Measurements from ENCODE around the gene PEPD.

Gene PEPD

DNA sequence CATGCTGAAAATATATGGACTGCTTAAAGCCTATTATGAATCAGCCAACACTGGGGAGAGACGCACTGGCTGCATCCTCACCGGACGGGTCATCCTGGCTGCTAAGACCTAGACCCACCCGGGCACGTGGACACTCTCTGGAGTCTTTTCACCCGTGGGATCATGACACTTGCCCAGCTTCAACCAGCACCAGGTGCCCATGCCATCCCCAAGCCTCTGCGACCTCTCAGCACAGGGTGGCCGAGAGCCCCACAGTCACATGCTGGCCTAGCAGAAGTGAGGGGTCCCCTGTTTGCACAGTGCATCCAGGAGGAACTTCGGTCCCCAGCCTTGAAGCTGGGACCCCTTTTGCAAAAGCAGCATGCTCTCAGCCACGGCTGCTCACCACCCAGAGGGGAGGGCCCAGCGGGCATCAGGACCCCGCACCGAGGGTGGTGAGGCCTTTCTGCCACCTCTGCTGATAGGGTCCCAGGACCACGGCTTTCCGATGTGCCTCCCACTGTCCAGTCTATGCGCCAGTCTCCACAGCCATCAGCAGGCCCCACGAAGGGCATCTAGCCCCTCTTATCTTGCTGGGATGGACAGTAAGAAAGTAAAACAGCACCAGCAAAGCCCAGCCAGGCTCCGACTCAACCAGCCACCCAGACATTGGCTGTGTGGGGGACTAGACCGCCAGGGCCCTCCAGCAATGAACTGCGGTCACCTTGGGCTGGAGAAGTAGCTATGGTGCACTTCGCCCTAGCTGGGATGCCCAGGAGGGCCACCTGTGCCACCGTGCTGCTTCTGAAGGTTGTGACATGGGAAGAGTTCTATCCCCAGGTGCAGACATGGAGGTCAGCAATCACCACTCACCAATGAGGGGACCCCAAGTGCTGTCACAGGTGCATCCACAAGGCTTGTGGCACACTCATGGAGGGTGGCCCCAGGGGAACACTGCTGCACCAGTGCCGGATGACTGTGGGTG is 75.0 kb downstream of the PEPD start:
- no peaks in the 10 kb centered on the region for H3K4me1 ChIP-seq (ENCODE audit: control insufficient read depth in 1 of 2, insufficient read depth in 1 of 2, low read depth in 1 of 2, low read length in 1 of 2)
- TF ChIP-seq, protein P1, sequence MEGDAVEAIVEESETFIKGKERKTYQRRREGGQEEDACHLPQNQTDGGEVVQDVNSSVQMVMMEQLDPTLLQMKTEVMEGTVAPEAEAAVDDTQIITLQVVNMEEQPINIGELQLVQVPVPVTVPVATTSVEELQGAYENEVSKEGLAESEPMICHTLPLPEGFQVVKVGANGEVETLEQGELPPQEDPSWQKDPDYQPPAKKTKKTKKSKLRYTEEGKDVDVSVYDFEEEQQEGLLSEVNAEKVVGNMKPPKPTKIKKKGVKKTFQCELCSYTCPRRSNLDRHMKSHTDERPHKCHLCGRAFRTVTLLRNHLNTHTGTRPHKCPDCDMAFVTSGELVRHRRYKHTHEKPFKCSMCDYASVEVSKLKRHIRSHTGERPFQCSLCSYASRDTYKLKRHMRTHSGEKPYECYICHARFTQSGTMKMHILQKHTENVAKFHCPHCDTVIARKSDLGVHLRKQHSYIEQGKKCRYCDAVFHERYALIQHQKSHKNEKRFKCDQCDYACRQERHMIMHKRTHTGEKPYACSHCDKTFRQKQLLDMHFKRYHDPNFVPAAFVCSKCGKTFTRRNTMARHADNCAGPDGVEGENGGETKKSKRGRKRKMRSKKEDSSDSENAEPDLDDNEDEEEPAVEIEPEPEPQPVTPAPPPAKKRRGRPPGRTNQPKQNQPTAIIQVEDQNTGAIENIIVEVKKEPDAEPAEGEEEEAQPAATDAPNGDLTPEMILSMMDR (IDR thresholded peaks at IDR 0.05): no peak
- H3K36me3 ChIP-seq: no peaks in the 10 kb centered on the region
- H3K4me3 ChIP-seq (ENCODE audit: low read depth in 1 of 2, low read length in 1 of 2): no peak overlapping the region
- H3K9me3 ChIP-seq: no peaks in the 10 kb centered on the region
- H3K27ac ChIP-seq: no peak overlapping the region
- H3K27me3 ChIP-seq: peaks cover 4% of the 10 kb centered on the region

DNA sequence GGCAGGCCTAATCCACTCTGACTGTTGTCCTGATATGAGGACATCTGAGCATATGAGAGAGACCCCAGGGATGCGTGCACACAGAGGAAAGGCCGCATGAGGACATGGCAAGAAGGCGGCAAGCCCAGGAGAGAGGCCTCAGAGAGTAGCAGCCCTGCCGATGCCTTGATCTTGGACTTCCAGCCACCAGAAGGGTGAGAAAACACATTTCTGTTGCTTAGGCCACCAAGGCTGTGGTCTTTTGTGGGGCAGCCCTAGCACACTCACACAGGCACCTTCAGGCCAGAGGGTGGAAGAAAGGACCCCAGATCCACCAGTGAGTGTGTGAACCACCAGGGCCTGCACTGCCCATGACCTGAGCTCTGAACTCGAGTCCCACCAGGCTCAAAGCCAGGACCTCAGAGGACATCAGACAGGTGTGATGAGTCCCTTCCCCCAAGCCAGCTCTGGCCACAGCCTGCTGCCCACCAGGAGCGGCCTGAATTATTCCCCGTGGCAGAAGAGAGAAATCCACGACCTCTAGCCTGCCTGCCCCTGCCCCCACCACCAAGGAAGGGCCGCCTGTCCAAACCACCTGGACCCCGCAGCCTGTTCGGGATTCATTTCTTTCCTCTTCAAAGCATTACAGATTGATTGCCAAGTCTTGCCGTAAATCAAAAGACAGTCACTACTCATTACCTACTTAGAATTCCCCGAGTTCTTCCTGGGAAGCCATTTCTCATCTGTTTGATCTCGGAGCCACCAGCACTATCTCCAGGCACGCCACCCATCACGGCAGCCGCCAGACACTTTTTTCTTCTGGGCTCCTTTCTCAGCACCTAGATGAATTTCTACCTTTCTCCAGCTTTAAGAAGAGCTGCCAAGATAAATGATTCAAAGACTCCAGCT is 75.9 kb downstream of the PEPD start:
- Histone ChIP-seq H3K4me1 (ENCODE audit: control insufficient read depth in 1 of 2, insufficient read depth in 1 of 2, low read depth in 1 of 2, low read length in 1 of 2) (no peaks in the 10 kb centered on the region), H3K9me3 (no peaks in the 10 kb centered on the region), H3K27me3 (peaks cover 14% of the 10 kb centered on the region), H3K36me3 (no peaks in the 10 kb centered on the region), H3K27ac (no peak overlapping the region), H3K4me3 (ENCODE audit: low read depth in 1 of 2, low read length in 1 of 2) (no peak overlapping the region)
- TF ChIP-seq, protein P1 (IDR thresholded peaks at IDR 0.05): no peak

DNA sequence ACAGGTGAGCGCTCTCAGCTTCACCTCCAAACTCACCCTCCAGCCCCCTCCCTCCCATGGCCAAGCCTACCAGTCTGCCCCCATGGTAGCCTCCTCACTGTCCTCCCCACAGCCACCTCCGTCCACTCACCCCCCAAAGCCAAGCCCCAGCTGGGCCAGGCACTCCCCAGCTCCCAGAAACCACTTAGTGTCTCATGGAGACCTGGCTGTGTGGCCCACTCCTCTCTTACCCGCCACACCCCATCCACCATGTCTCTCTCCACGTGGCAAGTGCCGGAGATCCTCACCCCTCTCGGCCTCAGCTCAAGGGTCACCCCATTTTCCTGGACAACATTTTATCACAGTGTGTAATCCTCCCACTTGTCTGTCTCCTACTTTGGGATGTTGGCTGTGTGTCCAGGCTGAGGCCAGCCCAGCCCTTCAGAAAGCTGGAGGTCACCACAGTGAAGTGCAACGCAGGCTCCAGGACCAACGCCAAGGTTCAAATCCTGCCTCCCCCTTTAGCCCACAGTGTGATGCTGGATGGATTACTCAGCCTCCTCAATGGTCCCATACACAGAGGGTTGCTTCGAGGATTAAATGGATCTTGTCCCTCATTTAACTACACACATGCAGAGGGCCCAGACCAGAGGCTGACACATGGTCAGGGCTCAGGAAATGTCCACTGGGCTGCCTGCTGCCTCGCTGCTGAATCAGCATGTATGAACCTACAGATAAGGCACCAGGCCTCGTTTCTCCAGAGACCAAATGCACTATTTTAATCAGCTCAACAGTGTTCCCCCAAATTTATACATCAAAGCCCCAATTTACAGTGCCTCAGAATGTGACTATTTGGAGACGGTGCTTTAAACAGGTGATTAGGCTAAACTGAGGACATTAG is 76.8 kb downstream of the PEPD start:
- no peaks in the 10 kb centered on the region for H3K4me1 ChIP-seq (ENCODE audit: control insufficient read depth in 1 of 2, insufficient read depth in 1 of 2, low read depth in 1 of 2, low read length in 1 of 2)
- H3K27me3 ChIP-seq: peaks cover 17% of the 10 kb centered on the region
- TF ChIP-seq, protein P1 (IDR thresholded peaks at IDR 0.05): no peak
- H3K4me3 ChIP-seq (ENCODE audit: low read depth in 1 of 2, low read length in 1 of 2): no peak overlapping the region
- H3K27ac ChIP-seq: no peak overlapping the region
- H3K9me3 ChIP-seq: no peaks in the 10 kb centered on the region
- H3K36me3 ChIP-seq: no peaks in the 10 kb centered on the region

DNA sequence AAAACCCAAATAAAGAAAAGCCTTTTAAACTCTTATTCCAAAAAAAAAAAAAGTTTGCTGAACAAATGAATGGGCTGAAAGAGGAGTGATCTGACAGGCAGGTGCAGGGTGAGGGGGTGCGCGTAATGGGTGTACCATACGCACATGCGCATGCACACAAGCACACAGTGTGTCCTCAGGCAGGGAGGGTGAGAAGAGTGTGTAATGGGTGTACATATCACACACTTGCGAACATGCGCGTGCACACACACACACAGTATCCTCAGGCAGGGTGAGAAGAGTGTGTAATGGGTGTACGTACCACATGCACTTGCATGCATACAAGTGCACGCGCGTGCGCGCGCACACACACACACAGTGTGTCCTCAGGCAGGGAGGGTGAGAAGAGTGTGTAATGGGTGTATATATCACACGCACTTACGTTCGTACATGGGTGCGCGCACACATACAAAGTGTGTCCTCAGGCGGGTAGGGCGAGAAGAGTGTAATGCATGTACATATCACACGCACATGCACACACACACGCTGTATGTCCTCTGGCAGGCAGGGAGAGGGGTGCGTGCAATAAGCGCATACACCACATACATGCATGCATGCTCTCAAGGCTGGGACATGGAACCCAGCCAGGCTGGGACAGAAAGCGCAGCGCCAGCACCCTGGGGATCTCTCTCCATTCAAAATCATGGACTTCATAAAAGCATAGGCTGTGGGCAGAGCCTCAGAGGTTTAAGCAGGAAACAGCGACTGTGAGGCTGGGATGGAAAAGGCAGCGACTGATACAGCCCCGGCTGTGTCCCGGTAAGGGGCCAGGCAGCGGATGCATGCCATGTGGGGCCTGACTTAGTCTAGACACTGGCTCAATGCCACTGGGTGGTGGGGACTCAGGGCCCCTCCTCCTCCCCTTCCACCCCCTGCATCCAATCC is 77.7 kb downstream of the PEPD start:
- Histone ChIP-seq H3K4me3 (ENCODE audit: low read depth in 1 of 2, low read length in 1 of 2) (no peak overlapping the region), H3K27me3 (peaks cover 17% of the 10 kb centered on the region), H3K4me1 (ENCODE audit: control insufficient read depth in 1 of 2, insufficient read depth in 1 of 2, low read depth in 1 of 2, low read length in 1 of 2) (no peaks in the 10 kb centered on the region), H3K9me3 (no peaks in the 10 kb centered on the region), H3K27ac (no peak overlapping the region), H3K36me3 (no peaks in the 10 kb centered on the region)
- TF ChIP-seq, protein P1 (IDR thresholded peaks at IDR 0.05): no peak
